ENCODE data around the gene KRT34. TPM values are rescaled to one million over a fixed set of nuclear protein-coding genes. Genes with fewer than 3 reads are reported as not detected.

KRT34 gene
- total RNA-seq, 1 donor from 2014 or later: not detected

DNA sequence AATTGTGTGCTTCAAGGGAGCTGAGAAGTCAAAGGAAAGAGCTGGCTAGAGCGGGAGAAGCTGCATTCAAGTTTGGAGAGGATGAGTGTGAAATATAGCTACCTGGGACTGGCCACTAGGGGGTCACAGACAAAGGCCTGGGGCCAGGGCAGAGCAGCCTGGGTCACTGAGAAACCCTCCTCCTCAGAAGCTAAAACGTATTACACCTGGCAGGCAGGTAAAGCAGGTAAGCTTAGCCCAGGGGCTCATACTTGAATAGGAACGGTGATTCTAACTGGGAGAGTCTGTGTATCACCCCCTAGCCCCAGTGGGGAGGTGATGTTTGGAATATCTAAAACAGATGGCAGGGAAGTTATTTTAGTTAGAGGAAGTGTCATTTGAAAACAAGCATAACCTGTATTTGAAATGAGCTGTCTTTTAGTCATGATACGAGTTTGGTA lies 35.5 kb upstream of the KRT34 start:
- ChIA-PET CTCF (interaction anchor here (1.1 kb wide), 1 partner anchor 14 kb away, joined by 3 read pairs; no protein-coding TSS in a partner anchor), POLR2A (no interaction called here)
- Mint-ChIP-seq H3K4me1 (peaks cover 5% of the 10 kb centered on the region), H3K4me3 (no peak overlapping the region), H3K9me3 (no peaks in the 10 kb centered on the region), H3K27ac (no peak overlapping the region), H3K36me3 (ENCODE audit: low read depth) (no peaks in the 10 kb centered on the region), H3K27me3 (peaks cover 7% of the 10 kb centered on the region)
- TF ChIP-seq CTCF (IDR thresholded peaks at IDR 0.05): no peak
- DNase-seq (no peak), ATAC-seq (ENCODE audit: low read depth) (no peak)
- intact Hi-C loops (cut with micrococcal nuclease): no loop called here

- no peak for TF ChIP-seq CTCF (IDR thresholded peaks at IDR 0.05)
- no peak overlapping the region for H3K27ac Mint-ChIP-seq
- intact Hi-C loops (cut with micrococcal nuclease): no loop called here
Measured at GRCh38 chr17:41417127-41417526, 35.0 kb upstream of the KRT34 start.

GRCh38 chr17:41416479-41416878 lies 34.4 kb upstream of the KRT34 start:
- no peak overlapping the region for H3K4me3 Mint-ChIP-seq
- no peaks in the 10 kb centered on the region for H3K36me3 Mint-ChIP-seq (ENCODE audit: low read depth)
- intact Hi-C loops (cut with micrococcal nuclease): no loop called here
- DNase-seq: no peak
- POLR2A ChIA-PET: no interaction called here
- H3K27me3 Mint-ChIP-seq: peaks cover 7% of the 10 kb centered on the region
- no peaks in the 10 kb centered on the region for H3K9me3 Mint-ChIP-seq
- H3K4me1 Mint-ChIP-seq: peaks cover 5% of the 10 kb centered on the region
- no peak for ATAC-seq (ENCODE audit: low read depth)
- CTCF ChIA-PET: no interaction called here
- TF ChIP-seq CTCF (IDR thresholded peaks at IDR 0.05): no peak
- H3K27ac Mint-ChIP-seq: no peak overlapping the region

More at GRCh38 chr17:41417127-41417526, 35.0 kb upstream of the KRT34 start:
- H3K36me3 Mint-ChIP-seq (ENCODE audit: low read depth): no peaks in the 10 kb centered on the region
- H3K9me3 Mint-ChIP-seq: no peaks in the 10 kb centered on the region
- peaks cover 7% of the 10 kb centered on the region for H3K27me3 Mint-ChIP-seq
- POLR2A ChIA-PET: no interaction called here
- H3K4me3 Mint-ChIP-seq: no peak overlapping the region
- peaks cover 5% of the 10 kb centered on the region for H3K4me1 Mint-ChIP-seq
- DNase-seq: no peak
- no peak for ATAC-seq (ENCODE audit: low read depth)
- CTCF ChIA-PET: interaction anchor here (1.1 kb wide), 1 partner anchor 14 kb away, joined by 3 read pairs; no protein-coding TSS in a partner anchor

- intact Hi-C loops (cut with micrococcal nuclease): no loop called here
- peaks cover 5% of the 10 kb centered on the region for H3K4me1 Mint-ChIP-seq
- H3K27ac Mint-ChIP-seq: no peak overlapping the region
- no peaks in the 10 kb centered on the region for H3K36me3 Mint-ChIP-seq (ENCODE audit: low read depth)
- no peak for ATAC-seq (ENCODE audit: low read depth)
- H3K4me3 Mint-ChIP-seq: no peak overlapping the region
- DNase-seq: no peak
- no peak for TF ChIP-seq CTCF (IDR thresholded peaks at IDR 0.05)
- CTCF ChIA-PET: no interaction called here
- no peaks in the 10 kb centered on the region for H3K9me3 Mint-ChIP-seq
- POLR2A ChIA-PET: no interaction called here
- H3K27me3 Mint-ChIP-seq: peaks cover 4% of the 10 kb centered on the region
Measured at GRCh38 chr17:41415833-41416335, 33.8 kb upstream of the KRT34 start.

- peaks cover 4% of the 10 kb centered on the region for H3K27me3 Mint-ChIP-seq
- H3K4me3 Mint-ChIP-seq: no peak overlapping the region
- H3K9me3 Mint-ChIP-seq: no peaks in the 10 kb centered on the region
- POLR2A ChIA-PET: no interaction called here
- ATAC-seq (ENCODE audit: low read depth) (no peak), DNase-seq (no peak)
- TF ChIP-seq CTCF (IDR thresholded peaks at IDR 0.05): no peak
- peaks cover 5% of the 10 kb centered on the region for H3K4me1 Mint-ChIP-seq
- H3K27ac Mint-ChIP-seq: no peak overlapping the region
- intact Hi-C loops (cut with micrococcal nuclease): no loop called here
- no peaks in the 10 kb centered on the region for H3K36me3 Mint-ChIP-seq (ENCODE audit: low read depth)
- CTCF ChIA-PET: no interaction called here
Measured at GRCh38 chr17:41415411-41415810, 33.3 kb upstream of the KRT34 start.

Measured in activated B cell treated with CpG ODN at 0.5 μM for 24 hours (primary cell).